H1 (cell line): Measurements from ENCODE around the gene NHERF2. TPM values are rescaled to one million over a fixed set of nuclear protein-coding genes. Genes with fewer than 3 reads are reported as not detected.

Experiments used
- CTCF ChIA-PET: fragments of 300-600 bp; sonication (Branson Sonifier 250); formaldehyde crosslinking; loops from one replicate; lab custom pipeline; 2021; ENCODE audit not compliant: partially characterized antibody; lab: Charles Lee
- POLR2A ChIA-PET: fragments of 300-600 bp; sonication (Branson Sonifier 250); formaldehyde crosslinking; loops from one replicate; lab custom pipeline; 2021; ENCODE audit warnings: inconsistent platforms; ENCODE audit not compliant: partially characterized antibody; lab: Charles Lee
- DNase-seq, 2 experiments: peaks; one replicate each; pipeline versions ENCODE4 v3.0.0 to v3.0.0-alpha.2; 2010 to 2022; ENCODE audit warnings: low spot score in 2 of 2, low read depth in 1 of 2, mixed read lengths in 1 of 2
- FAIRE-seq: peaks from 2 replicates; lab custom pipeline; 2011; peaks lifted over from hg19 to GRCh38; lab: Jason Lieb, UNC
- H2AFZ ChIP-seq: 2 replicates; pipeline ENCODE4 v1.8.1; 2012; ENCODE audit warnings: low read length, inconsistent platforms
- H2AK5ac ChIP-seq: 2 replicates; pipeline ENCODE4 v1.6.1; 2013; ENCODE audit warnings: low read depth, low read length
- H2BK120ac ChIP-seq: replicated peaks from 2 replicates; pipeline ENCODE3; 2013; ENCODE audit warnings: low read depth, low read length, inconsistent platforms
- H2BK12ac ChIP-seq: 2 replicates; pipeline ENCODE4 v1.6.1; 2013; ENCODE audit warnings: low read depth, low read length
- H2BK15ac ChIP-seq: 2 replicates; pipeline ENCODE4 v1.6.1; 2013; ENCODE audit warnings: low read length
- H2BK20ac ChIP-seq: 2 replicates; pipeline ENCODE4 v1.6.1; 2013; ENCODE audit warnings: low read length
- H2BK5ac ChIP-seq: 2 replicates; pipeline ENCODE4 v1.6.1; 2013; ENCODE audit warnings: low read depth, low read length
- H3K14ac ChIP-seq: 2 replicates; pipeline ENCODE4 v1.6.1; 2013; ENCODE audit warnings: inconsistent platforms; ENCODE audit not compliant: insufficient read length
- H3K18ac ChIP-seq: 2 replicates; pipeline ENCODE4 v1.6.1; 2013; ENCODE audit warnings: low read length; ENCODE audit errors: extremely low read depth
- H3K23ac ChIP-seq: 2 replicates; pipeline ENCODE4 v1.6.1; 2013; ENCODE audit warnings: inconsistent platforms; ENCODE audit not compliant: insufficient read length
- H3K23me2 ChIP-seq: 2 replicates; pipeline ENCODE4 v1.6.1; 2013; ENCODE audit warnings: low read depth, low read length
- H3K27ac ChIP-seq: 2 replicates; pipeline ENCODE4 v1.6.1; 2011; ENCODE audit warnings: low read depth, low read length, inconsistent platforms
- H3K27me3 ChIP-seq, 4 experiments: replicated peaks in 1 of 4; 1 replicate in 1 of 4; 2 replicates in 3 of 4; pipeline versions ENCODE4 v1.6.1 to v1.8.1; 2011 to 2013; ENCODE audit warnings: low read length in 3 of 4, mild to moderate bottlenecking in 3 of 4, inconsistent platforms in 2 of 4, mixed read lengths in 2 of 4, moderate library complexity in 1 of 4; ENCODE audit not compliant: control insufficient read depth in 3 of 4, insufficient read depth in 3 of 4; ENCODE audit errors: extremely low read depth in 1 of 4
- H3K36me3 ChIP-seq, 4 experiments: 2 replicates each; pipeline versions ENCODE4 v1.6.1 to v1.8.1; 2011 to 2013; ENCODE audit warnings: mild to moderate bottlenecking in 4 of 4, low read length in 3 of 4, moderate library complexity in 2 of 4, control low read depth in 1 of 4, inconsistent platforms in 1 of 4; ENCODE audit not compliant: insufficient read depth in 4 of 4, control insufficient read depth in 2 of 4
- H3K4ac ChIP-seq: replicated peaks from 2 replicates; pipeline ENCODE3; 2013; ENCODE audit warnings: low read length, low read depth, mixed read lengths, inconsistent platforms; ENCODE audit not compliant: insufficient read length
- H3K4me1 ChIP-seq, 4 experiments: replicated peaks in 1 of 4; 1 replicate in 1 of 4; 2 replicates in 3 of 4; pipeline versions ENCODE4 v1.6.1 to v1.8.1; 2011 to 2013; ENCODE audit warnings: low read length in 3 of 4, inconsistent platforms in 2 of 4, mixed read lengths in 1 of 4; ENCODE audit not compliant: insufficient read depth in 4 of 4, control insufficient read depth in 3 of 4
- H3K4me2 ChIP-seq, 2 experiments: 2 replicates each; pipeline versions ENCODE4 v1.6.1 to v1.8.1; 2011 to 2013; ENCODE audit warnings: low read depth in 2 of 2, low read length in 2 of 2, control low read depth in 1 of 2, inconsistent platforms in 1 of 2, mild to moderate bottlenecking in 1 of 2; ENCODE audit not compliant: insufficient read depth in 1 of 2
- H3K4me3 ChIP-seq, 4 experiments: fragments of 200-600, 300-600 bp in 1 of 4; sonication (generic), shearing (Covaris generic), sonication (Bioruptor Twin) in 1 of 4; 2 replicates each; pipeline versions ENCODE4 v1.5.1 to v1.8.1; 2011 to 2016; ENCODE audit warnings: low read length in 4 of 4, low read depth in 3 of 4, control low read depth in 2 of 4, inconsistent platforms in 2 of 4, mild to moderate bottlenecking in 2 of 4, mixed read lengths in 1 of 4, moderate library complexity in 1 of 4; ENCODE audit not compliant: insufficient read depth in 2 of 4; ENCODE audit errors: extremely low read depth in 1 of 4
- H3K56ac ChIP-seq: replicated peaks from 2 replicates; pipeline ENCODE3; 2013; ENCODE audit warnings: low read depth, mild to moderate bottlenecking, mixed read lengths, low read length, inconsistent platforms; ENCODE audit not compliant: insufficient read length
- H3K79me1 ChIP-seq: 2 replicates; pipeline ENCODE4 v1.6.1; 2013; ENCODE audit warnings: low read depth, low read length, control low read depth
- H3K79me2 ChIP-seq, 2 experiments: 2 replicates each; pipeline versions ENCODE4 v1.6.1 to v1.8.1; 2012 to 2013; ENCODE audit warnings: low read length in 2 of 2, mild to moderate bottlenecking in 2 of 2, inconsistent platforms in 1 of 2; ENCODE audit not compliant: insufficient read depth in 2 of 2, control insufficient read depth in 1 of 2
- H3K9ac ChIP-seq, 4 experiments: replicated peaks in 1 of 4; 1 replicate in 1 of 4; 2 replicates in 3 of 4; pipeline versions ENCODE4 v1.6.1 to v1.8.1; 2011 to 2013; ENCODE audit warnings: low read depth in 3 of 4, low read length in 3 of 4, control low read depth in 2 of 4, mild to moderate bottlenecking in 2 of 4, moderate library complexity in 2 of 4, inconsistent platforms in 1 of 4; ENCODE audit errors: extremely low read depth in 1 of 4
- H3K9me3 ChIP-seq, 2 experiments: 2 replicates each; pipeline versions ENCODE4 v1.6.1 to v1.8.1; 2012 to 2013; ENCODE audit warnings: mild to moderate bottlenecking in 2 of 2, moderate library complexity in 2 of 2, control low read depth in 1 of 2, inconsistent platforms in 1 of 2, low read depth in 1 of 2, low read length in 1 of 2, mixed read lengths in 1 of 2; ENCODE audit not compliant: insufficient read depth in 2 of 2
- H4K20me1 ChIP-seq, 2 experiments: replicated peaks in 1 of 2; 2 replicates each; pipeline versions ENCODE3 to v1.8.1; 2011 to 2013; ENCODE audit warnings: inconsistent platforms in 2 of 2, low read length in 2 of 2, mild to moderate bottlenecking in 1 of 2; ENCODE audit not compliant: insufficient read depth in 2 of 2, control insufficient read depth in 1 of 2
- H4K5ac ChIP-seq: 2 replicates; pipeline ENCODE4 v1.6.1; 2013; ENCODE audit warnings: low read length, low read depth, mixed read lengths, inconsistent platforms; ENCODE audit not compliant: insufficient read length
- H4K8ac ChIP-seq: 2 replicates; pipeline ENCODE4 v1.8.0; 2013; ENCODE audit warnings: mild to moderate bottlenecking, moderate library complexity, low read length, inconsistent platforms; ENCODE audit not compliant: insufficient read depth; ENCODE audit errors: extremely low read depth
- H4K91ac ChIP-seq: replicated peaks from 2 replicates; pipeline ENCODE3; 2013; ENCODE audit warnings: low read length, mixed read lengths, inconsistent platforms; ENCODE audit not compliant: insufficient read length
- ASH2L ChIP-seq: fragments of 200-600, 300-600 bp; sonication (generic); IDR thresholded peaks from one replicate; pipeline ENCODE4 v1.7.1; 2017; ENCODE audit warnings: low read length
- CBX5 ChIP-seq: fragments of 300-800, 300-1000 bp; sonication (generic); IDR thresholded peaks from 2 replicates; pipeline ENCODE4 v1.7.1; 2016; ENCODE audit warnings: antibody characterized with exemption, low read length, low read depth
- CREB1 ChIP-seq: IDR thresholded peaks from 2 replicates; pipeline ENCODE4 v1.6.1; 2012; ENCODE audit warnings: inconsistent platforms
- EP300 ChIP-seq, 2 experiments: IDR thresholded peaks; 1 replicate in 1 of 2; 2 replicates in 1 of 2; pipeline ENCODE4 v1.6.1; 2011 to 2012; ENCODE audit warnings: low read depth in 2 of 2, low read length in 2 of 2, mild to moderate bottlenecking in 2 of 2, borderline replicate concordance in 1 of 2, inconsistent platforms in 1 of 2, moderate library complexity in 1 of 2
- EZH2 ChIP-seq: fragments of 200-600 bp; sonication (generic); IDR thresholded peaks from 2 replicates; pipeline ENCODE4 v1.7.1; 2012; ENCODE audit warnings: low read depth, mild to moderate bottlenecking, moderate library complexity, low read length, inconsistent platforms; ENCODE audit not compliant: severe bottlenecking
- KDM4A ChIP-seq: IDR thresholded peaks from one replicate; pipeline ENCODE4 v1.7.1; 2012; ENCODE audit warnings: low read depth, mild to moderate bottlenecking, moderate library complexity, low read length, inconsistent platforms; ENCODE audit not compliant: severe bottlenecking
- MAFK ChIP-seq: IDR thresholded peaks from 2 replicates; pipeline ENCODE4 v1.6.1; 2012; ENCODE audit warnings: low read depth, mild to moderate bottlenecking, improper control_type of control experiment, low read length
- RNF2 ChIP-seq: fragments of 200-900, 300-1000 bp; sonication (generic); IDR thresholded peaks from 2 replicates; pipeline ENCODE4 v1.7.1; 2016; ENCODE audit warnings: borderline replicate concordance, low read depth, mild to moderate bottlenecking, antibody characterized with exemption, low read length; ENCODE audit not compliant: poor library complexity, severe bottlenecking; ENCODE audit errors: missing control alignments
- SRF ChIP-seq: IDR thresholded peaks from 2 replicates; pipeline ENCODE4 v1.6.1; 2011; ENCODE audit warnings: mild to moderate bottlenecking, low read depth, low read length, moderate library complexity
- WGBS, 2 experiments: shearing (Covaris generic) in 1 of 2; methylation state at CpG; one replicate each; pipeline versions ENCODE4 v1.1.6 to v1.1.7; 2013 to 2015; ENCODE audit warnings: low lambda C conversion rate in 2 of 2, mixed read lengths in 2 of 2, inconsistent platforms in 1 of 2, low coverage in 1 of 2, missing lambda C conversion rate in 1 of 2; ENCODE audit not compliant: insufficient replicate concordance in 2 of 2, insufficient coverage in 1 of 2, insufficient read length in 1 of 2; ENCODE audit errors: extremely low coverage in 1 of 2, missing lambda C conversion rate in 1 of 2; 5-methylcytosine and 5-hydroxymethylcytosine counted together
- polyA plus RNA-seq, 7 experiments: library from polyadenylated mRNA; depleted of rRNA in 3 of 7; stranded (reverse) in 5 of 7; unstranded in 2 of 7; fragments of >200 nt in 5 of 7; fragments of 200-250 nt in 2 of 7; gene quantifications; 1 replicate in 5 of 7; 2 replicates in 1 of 7; 4 replicates in 1 of 7; pipeline versions ENCODE4 v1.2.1 to v1.2.3, GENCODE V29; 2011 to 2013; ENCODE audit warnings: missing spikeins in 2 of 7, mixed read lengths in 2 of 7
- total RNA-seq: library from RNA; stranded (reverse); fragmentation: NEBNext Ultra II Directional; extraction: Animal tissue kit (Norgen Biotek cat#: 25700); gene quantifications from 2 replicates; pipeline ENCODE4 v1.2.1, GENCODE V29; 2021
- TF ChIP-seq, protein P1 (sequence below): IDR thresholded peaks from 2 replicates; pipeline ENCODE4 v1.6.1; 2012; ENCODE audit warnings: inconsistent platforms

NHERF2 gene
- total and polyA plus RNA-seq, 2 of the 8 experiments (the other 6 are each of a cell fraction or from before 2014, with no cell fraction given), result 13.9 to 19.3 TPM

DNA sequence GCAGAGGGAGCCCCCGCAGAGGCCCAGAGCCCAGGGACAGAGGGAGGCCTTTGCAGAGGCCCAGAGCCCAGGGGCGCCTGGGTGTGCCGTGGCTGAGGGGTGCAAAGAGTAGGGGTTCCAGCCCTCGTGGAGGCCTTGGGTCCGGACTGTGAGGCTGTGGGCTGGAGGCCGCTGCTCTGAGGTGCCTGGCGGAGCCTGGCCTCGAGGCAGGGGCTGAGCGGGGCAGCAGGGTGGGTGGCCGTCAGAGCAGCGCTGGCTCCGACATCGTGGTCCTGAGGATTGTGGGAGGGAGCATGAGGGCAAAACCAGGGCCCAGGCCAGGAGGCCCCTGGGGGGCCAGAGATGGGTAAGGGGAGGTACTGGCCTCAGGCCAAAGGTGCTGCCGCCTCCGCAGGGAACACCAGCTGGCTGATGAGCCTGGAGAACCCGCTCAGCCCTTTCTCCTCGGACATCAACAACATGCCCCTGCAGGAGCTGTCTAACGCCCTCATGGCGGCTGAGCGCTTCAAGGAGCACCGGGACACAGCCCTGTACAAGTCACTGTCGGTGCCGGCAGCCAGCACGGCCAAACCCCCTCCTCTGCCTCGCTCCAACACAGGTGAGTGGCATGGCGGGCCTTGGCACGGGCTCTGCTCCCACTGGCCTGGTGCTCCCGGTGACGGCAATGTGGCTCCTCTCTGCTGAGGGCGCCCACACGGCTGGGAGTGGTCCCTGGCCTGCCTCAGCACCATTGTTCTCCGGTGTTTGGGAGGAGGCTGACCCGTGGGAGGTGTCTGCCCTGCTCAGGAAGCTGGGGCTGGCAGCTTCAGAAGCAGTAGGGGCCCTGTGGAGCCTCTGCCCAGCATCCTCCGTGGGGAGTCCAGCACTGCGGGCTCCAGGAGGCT lies 54.7 kb downstream of the NHERF2 start:
- CTCF ChIA-PET, result interaction anchor here (0.9 to 4.1 kb wide), 7 partner anchors 10 to 75 kb away, joined by 5 to 25 read pairs (median 7); no protein-coding TSS in a partner anchor
- no peak overlapping the region for H3K4me3 ChIP-seq
- DNase-seq, result no peak
- H4K91ac ChIP-seq, result no peak overlapping the region
- no peaks in the 10 kb centered on the region for H3K79me1 ChIP-seq
- no peak overlapping the region for H4K8ac ChIP-seq
- H3K27me3 ChIP-seq, result no peaks in the 10 kb centered on the region
- POLR2A ChIA-PET, result interaction anchor here (0.6 to 8.8 kb wide), 4 partner anchors 9 to 129 kb away, joined by 3 to 50 read pairs (median 4); partner anchors contain the start of gene BRICD5
- H3K23me2 ChIP-seq, result no peaks in the 10 kb centered on the region
- no peak overlapping the region for H2BK12ac ChIP-seq
- FAIRE-seq, result no peak
- no peak overlapping the region for H4K5ac ChIP-seq
- 90% methylated on average over 33 of the region's 35 CpGs; no CpG with 5 or more reads in 1 of the 2 experiments for WGBS, 2 experiments
- no peak overlapping the region for H2BK15ac ChIP-seq
- H3K9me3 ChIP-seq, result no peaks in the 10 kb centered on the region
- no peak overlapping the region for H3K9ac ChIP-seq
- H2AFZ ChIP-seq, result no peak overlapping the region
- no peak overlapping the region for H2BK120ac ChIP-seq
- no peak overlapping the region for H2BK20ac ChIP-seq
- no peak overlapping the region for H3K18ac ChIP-seq
- peaks cover 4 to 6% of the 10 kb centered on the region in 2 experiments for H4K20me1 ChIP-seq
- no peak overlapping the region for H3K4me2 ChIP-seq
- no peak overlapping the region for H3K14ac ChIP-seq
- no peak overlapping the region for H3K4ac ChIP-seq
- no peak overlapping the region for H3K27ac ChIP-seq
- no peak overlapping the region for H3K23ac ChIP-seq
- TF ChIP-seq CBX5 (no peak), EZH2 (no peak), EP300 (IDR thresholded peaks at IDR 0.05; ENCODE audit: borderline replicate concordance in 1 of 2, low read depth in 2 of 2, low read length in 2 of 2) (no peak), ASH2L (no peak), SRF (no peak), CREB1 (no peak), MAFK (no peak), RNF2 (no peak), KDM4A (no peak)
- TF ChIP-seq, protein P1, sequence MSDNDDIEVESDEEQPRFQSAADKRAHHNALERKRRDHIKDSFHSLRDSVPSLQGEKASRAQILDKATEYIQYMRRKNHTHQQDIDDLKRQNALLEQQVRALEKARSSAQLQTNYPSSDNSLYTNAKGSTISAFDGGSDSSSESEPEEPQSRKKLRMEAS, result no peak
- H2AK5ac ChIP-seq, result no peak overlapping the region
- peaks cover 0 to 28% (median 2%) of the 10 kb centered on the region in 4 experiments; a peak in 5 of 8 replicates for H3K36me3 ChIP-seq
- H3K56ac ChIP-seq, result no peak overlapping the region
- no peaks in the 10 kb centered on the region for H3K4me1 ChIP-seq
- no peaks in the 10 kb centered on the region for H3K79me2 ChIP-seq
- no peak overlapping the region for H2BK5ac ChIP-seq
